Hematopoietic multipotent progenitor cell treated with erythropoietin and hydrocortisone succinate and interleukin-3 and kit ligand, for 15 days (in vitro differentiated cells): ENCODE results near the gene CACNA2D4.

Experiments
- DNase-seq: peaks from one replicate; pipeline ENCODE4 v3.0.0-alpha.2; 2015; ENCODE audit warnings: low spot score

The CACNA2D4 gene

DNA sequence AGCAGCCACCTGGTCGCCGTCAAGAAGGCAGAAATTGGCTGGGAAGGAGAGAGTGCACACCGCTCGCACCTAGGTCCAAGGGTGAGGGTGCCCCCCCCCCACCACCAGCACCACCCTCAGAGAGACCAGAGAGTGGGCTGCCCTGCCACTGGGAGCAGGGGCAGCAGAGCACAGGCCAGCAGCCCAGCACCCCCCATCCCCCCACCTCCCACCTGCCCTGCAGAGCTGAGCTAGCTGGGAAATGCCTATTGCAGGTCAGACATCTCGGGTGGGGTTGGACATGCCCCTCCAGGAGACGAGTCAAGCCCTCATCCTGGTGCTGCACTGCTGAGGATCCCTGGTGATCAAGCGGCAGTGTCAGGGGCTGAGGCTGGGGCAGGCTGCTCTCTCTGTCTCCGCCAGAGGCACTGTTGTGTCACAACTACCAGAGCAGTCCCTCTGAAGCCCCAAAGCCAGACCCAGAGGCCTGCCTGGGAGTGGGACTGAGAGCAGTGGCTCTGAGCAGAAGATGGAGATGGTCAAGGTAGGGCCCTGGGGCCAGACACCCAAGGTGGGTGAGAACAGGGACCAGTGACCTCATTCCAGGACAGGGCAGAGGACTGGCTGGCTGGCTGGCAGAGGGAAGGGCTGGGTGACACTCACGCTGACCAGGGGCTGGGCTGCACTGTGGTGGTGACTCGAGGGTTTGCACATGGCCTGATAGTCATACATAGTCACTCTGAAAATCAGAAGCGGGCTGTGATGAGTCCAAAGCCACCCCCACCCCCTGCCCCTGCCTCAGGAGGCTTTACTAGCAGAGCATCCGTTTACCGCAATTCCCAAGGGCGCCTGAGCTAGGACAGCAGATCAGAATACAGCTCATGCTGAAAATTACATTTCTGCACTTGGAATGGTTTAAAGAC, 117.8 kb downstream of the CACNA2D4 start:
- DNase-seq = peak; percentile 25

DNA sequence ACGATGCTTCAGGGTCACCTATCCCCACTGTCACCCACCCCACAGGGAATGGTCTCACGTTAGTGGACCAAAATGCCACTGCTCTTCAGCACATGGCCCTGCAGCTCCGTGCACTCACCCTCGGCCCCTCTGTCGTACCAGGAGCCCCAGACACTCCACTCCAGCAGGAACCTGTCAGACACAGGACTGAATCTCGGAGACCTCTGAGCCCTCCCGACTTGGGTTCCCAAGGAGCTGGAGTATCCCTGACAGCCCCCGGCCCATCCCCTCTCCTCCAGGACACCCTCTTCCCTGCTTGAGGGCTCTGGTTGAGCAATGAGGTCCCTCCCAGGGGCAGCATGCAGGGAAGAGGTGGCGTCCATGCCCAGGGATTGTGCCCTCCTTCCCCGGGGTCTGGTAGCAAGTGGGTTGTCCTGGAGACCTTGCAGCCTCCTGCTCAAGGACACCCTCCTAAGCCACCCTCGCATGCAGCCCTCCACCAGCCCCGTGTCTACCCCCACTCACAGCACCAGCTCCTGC, 118.5 kb downstream of the CACNA2D4 start:
- DNase-seq = no peak

DNA sequence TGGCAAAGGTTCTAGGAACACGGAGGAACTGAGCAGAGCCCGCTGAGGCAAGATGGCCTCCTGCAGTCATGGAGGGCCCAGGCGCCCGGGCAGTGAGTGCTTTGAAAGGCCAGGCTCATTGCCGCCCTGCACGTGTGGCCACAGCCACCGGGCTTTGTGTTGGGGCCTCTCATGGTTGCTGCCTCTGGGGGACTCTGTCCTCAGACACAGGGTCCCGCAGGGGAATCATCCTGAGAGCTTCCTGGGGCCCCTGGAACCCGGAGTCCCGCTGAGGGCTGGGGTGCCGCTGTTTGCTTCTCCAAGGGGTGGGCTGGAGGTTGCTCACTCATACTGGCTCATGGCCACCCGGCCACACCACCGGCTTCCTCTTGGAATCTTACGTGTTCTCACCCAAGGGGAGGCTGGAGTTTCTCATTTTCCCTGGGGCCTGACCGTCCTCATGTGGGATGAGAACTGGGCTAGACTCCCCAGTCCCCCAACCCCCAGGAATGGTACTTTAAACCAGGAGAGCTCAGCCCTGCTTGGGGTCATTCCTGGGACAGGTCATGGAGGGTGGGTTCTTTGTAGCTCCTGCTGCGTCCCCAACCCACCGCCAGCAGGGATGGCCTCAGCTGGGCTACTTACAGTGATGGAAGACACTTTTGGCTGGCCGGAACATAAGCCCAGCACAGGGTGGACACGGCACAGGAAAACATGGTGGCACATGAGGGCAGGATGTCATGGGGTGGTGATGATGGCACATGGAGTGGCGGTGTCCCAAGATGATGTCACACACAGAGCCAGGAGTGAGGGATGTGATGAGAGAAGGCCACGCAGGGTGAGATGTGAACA, 119.2 kb downstream of the CACNA2D4 start:
- DNase-seq = no peak

DNA sequence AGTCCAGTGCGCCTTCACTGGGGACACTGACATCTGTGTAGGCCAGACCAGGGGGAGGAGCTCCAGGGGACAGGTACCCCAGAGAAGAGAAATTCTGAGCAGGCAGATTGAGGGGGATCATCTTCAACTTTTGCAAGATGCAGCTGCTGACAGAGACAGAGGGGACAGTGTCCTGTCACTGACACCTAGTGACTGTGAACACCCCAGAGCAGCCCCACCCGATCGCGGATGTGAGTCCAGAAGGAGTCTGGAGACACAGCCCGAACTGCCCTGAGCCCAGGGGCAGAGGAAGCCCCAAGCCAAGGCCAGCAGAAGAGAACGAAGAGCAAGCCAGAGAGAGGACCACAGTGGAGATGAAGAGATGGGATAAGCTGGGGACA, 119.8 kb downstream of the CACNA2D4 start:
- DNase-seq = no peak

DNA sequence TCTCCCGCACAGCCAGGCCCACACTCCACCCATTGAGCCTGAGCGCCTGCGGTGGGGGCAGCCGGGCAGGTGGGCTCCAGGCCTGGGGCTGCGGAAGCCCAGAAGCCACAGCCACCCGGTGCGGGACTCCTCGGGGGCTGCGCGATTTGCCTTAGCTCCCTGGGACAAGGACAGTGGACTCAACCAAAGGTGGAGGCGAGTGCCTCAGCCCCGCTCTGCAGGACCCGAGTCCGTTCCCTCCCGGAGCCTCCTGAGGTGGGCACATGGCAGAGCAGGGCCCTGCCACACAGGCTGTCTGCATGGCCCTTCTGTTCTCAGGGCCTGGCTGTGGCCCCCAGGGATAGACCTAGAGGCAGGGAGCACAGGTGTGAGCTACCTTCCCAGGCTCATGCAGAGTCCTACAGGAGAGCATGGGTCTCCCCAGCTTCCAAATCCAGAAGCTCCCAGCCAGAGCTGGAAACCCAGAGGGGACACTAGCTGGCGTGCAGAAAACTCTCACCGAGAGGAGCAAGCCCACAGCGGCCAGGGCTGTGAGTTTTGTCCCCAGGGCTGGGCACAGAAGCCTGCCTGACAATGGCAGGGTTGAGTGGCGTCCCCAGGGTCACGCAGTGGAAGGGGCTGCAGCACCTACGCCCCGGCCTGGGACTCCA, 120.3 kb downstream of the CACNA2D4 start:
- DNase-seq = no peak

DNA sequence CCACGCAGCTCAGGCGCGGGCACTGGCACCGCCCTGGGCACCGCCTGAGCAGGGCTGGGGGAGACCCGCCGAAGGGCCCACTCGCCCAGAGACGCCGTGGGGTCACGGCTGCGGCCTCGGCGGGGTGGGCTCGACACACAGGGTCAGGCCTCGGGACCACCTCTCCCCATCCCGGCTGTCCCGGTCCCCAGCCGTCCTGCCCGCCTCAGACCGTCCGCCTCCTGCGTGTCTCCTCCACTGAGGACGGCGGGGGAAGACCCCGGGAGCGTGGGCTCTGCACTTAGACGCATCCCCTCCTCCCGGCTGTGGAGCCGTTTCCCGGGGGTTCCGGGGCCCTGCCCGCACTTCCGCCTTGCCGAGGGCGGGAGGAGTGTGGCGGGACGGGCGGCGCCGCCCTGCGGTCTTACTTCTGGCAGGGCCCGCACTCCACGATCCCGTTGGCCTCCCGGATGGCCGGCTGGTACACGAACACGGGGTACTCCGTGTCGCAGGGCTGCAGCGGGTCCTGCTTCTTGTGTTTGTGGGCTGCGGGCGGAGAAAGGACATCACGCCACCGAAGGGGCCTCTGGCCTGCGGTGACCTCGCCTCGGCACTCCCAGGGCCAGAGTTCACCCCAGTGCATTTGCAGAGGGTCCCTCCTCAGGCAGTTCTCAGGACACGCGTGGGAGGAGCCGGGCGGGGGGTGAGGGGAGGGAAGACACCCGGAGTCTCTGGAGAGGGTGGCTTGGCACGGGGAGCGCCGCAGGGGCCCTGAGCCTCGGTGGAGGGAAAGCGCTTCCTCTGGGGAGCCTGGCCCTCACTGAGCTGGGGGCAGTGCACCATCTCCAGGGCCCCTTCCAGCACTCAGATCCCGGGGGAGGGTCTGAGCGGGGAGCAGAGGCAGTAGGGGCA, 121.2 kb downstream of the CACNA2D4 start:
- DNase-seq = peak; percentile 63

DNA sequence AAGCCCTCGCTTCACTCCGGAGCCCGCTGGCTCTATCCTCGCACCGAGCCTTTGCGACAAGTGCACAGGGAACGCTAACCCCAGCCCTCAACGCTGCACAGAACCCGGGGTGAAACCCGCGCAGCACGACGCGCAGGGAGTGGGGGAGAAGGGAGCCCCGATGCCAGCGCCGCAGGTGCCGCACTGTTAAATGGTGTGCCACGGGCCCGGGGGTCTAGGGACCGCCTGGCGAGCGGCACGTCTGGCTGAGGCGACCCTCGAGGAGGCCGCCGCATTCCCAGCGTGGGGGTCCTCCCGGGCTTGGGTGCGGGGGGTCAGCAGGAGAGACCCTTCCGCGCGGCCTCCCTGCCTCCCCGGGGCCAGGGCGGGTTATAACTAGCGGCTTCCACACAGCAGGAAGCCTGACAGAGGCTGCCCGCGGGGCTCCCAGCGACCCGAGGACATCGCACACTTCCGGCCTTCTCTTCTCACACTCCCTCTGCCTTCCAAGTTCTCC, 121.9 kb downstream of the CACNA2D4 start:
- peak; percentile 59 for DNase-seq

DNA sequence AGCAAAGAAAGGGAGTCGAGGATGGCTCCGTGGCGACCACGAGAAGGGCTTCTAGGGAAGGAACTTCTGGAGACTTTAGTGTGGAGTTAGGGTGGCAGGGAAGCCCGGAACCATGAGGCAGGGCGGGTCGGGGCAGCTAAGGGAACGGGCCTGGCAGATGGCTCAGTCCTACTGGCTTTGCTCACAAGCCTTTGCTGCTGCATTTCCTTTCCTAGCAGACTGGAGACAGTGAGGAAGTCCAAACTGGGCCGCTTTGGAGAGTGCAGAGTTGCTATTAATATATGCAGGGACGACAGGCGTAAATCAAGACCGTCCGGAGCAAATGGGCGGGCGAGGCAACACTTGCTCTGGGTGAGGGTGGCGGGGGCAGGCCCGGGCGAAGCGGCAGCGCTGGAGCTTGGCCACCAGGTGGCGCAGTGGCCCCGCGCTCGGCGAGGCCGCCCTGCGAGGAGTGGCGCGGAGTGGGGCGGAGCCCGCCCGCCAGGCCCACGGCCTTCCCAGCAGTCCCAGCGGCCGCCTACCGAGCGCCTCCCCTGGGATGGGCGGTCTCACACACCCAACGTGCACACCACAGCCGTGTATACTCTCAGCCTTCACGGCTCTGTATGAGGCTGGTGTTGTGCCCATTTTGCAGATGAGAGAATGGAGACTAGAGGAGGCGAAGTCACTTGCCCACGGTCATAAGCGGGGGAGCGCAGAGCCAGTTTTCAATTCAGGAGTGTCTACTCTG, 122.5 kb downstream of the CACNA2D4 start:
- peak; percentile 95 for DNase-seq

DNA sequence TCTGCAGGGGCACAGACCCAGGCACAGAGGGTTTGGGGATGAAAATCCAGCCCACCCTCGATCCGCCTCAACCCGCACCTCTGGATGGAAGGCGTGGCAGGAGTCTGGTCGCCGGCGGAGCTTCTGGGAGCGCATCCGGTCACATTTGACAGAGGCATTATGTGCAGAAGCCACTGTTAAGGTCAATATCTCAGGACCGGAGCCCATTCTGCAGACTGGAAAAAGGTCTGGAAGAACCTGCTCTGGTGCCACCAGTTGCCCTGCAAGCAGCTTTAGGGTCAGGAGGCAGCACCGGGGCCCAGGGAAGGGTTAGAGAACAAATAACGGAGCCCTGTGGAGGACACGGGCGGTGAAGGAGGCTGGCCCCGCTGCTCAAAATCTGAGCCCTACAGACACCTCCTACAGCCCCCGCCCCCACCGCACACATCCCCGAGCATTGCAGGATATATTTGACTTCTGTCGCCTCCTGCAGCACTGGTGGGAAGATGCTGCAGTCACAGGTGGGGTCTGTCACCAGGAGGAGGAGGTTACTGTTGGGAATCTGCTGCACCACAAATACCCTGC, 123.1 kb downstream of the CACNA2D4 start:
- DNase-seq = no peak

DNA sequence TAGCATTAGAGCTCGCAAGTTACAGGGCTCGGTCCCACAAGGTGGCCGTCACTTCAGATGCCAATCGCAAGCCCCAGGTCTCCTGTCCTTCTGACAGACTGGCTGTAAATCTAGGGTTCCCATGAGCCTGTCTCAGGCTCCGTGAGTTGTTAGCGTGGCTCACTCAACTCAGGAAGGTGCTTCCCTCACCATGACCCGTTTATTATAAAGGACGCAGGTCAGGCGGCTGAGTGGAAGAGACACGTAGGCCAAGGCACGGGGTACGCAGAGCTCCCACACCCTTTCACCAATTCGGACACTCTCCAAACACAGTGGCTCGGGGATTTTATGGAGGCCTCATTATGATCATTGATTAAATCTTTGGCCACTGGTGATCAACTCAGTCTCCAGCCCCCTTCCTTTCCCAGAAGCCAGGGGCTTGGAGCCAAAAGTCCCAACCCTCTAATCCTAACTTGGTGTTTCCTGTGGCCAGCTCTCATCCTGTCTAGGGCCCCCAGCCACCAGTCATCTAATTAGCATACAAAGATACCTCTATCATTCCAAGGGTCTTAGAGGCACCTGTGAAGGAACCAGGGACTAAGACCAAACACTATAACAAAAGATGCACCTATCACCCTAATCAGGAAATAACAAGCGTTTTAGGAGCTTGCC, 123.9 kb downstream of the CACNA2D4 start:
- DNase-seq = no peak

DNA sequence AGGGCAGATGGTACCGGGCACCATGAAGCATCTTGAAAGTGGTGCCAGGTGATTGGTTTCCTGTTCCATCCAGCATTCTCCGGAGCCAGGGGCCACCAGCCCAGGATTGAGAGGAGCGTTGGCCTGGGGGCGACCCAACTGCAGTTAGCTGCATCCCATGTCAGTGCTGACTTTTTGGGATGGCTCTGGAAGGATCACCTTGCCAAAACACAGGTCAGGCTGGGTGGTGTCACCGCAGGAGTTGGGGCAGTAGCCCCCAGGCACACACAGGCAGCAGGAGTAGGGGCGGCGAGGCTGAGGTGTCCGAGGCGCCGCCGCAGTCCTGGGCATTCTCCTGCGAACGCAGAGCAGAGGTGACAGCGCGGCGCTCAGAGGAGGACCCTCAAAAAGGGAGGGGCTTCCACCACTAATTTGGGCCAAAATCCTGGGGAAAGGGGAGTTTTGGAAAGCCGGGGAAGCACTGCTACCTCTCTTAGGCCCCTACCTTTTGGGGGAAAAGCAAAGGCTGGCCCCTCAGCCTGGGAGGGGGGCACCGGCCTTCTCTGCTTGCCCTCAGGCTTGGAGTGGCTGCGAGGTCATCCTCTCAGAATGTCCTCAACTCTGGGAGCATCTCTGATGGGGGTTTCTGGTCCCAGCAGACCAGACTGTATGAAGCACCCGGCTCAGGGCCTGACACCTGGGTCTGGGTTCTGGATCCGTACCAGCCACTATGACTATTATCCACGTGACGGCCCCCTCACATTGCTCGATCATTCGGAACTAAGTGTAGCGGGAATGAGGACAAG, 124.8 kb downstream of the CACNA2D4 start:
- DNase-seq = no peak

DNA sequence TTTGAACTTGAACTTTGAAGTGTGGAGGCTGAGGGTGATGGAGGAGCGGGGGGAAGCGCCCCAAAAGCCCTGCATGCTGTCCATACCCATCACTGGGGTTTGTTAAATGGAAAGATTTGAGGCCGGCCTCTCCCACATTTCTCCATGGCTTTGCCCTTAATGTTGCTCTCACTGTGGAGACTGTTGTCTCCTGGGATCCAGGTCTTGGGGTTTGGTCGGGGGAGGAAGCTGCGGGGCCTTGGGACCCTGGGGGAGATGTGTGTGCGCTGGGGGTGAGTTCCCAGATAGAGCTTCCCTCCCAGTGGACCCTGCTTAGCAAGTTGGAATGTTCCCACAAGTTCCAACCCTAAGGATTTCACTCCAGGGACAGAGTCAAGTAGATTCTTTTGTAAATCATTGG, 126.0 kb downstream of the CACNA2D4 start:
- DNase-seq = no peak

DNA sequence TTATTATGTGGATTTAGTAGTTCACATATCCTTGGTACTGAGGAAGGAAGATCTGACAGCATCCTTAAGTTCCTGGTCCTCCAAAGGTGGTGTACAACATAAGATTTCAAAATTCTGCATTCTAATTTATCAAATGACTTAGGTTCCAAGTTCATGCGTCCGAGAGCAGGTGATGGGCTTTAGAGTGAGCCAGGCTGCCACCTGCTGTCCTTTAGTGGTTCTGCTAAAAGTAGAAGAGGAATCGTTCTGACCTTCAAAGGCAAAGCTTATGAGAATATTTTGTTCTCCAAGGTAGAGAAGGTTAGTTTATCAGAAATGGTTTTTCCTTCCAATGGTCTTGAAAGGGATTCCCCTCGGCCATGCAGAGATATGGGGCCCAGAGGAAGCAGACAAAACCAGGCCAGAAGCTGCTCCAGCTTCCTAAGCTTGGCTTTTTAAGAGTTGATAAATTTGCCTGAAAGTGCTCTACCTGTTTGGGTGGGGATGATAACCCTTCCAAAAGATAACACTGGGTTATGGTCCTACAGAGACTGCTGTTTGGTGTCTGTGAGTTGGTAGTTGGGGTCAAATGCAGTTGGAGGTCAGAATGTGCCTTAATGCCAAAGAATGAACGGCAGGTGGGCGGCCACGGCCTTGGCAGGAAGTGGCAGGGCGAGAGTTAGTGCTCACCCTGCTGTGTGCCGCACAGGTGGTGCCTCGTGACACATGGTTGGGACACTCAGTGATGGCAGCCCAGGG, 127.2 kb downstream of the CACNA2D4 start:
- peak; percentile 82 for DNase-seq

DNA sequence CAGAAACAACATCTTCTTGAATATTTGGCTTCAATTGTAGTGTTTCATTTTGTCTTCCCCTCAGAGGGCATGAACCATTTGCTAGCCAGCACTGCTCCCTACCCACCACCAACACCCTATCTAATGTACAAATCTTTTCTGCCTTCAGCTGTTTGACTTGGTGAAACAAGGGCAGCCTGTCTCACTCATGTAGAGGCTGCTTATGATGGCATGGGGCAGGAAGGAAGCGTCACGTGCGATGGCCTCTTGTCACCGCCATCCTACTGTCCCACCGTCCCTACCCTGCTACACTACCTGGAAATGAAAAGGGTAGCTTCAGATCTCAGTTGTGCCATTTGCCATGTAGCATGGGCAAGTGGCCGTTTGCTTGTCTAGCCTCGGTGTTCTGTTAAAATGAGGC, 128.0 kb downstream of the CACNA2D4 start:
- no peak for DNase-seq

DNA sequence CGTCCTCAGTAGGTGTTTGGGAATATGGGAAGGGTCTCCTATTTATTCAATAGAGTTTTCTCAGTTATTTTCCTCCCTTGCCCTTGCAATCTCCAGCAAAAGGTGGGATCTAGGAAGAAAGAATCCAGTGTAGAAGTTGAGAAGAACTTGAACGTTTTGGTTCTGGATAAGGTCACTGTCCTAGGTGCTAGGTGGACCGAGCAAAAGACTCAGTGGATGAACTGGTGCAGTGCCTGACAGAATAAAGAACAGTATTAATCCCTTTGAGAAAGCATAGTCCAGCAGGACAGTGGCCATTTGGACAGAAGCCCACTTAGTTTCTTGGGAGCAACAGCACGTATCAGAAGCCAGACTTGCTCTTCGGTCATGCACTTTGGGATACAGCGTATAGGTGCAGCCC, 130.7 kb downstream of the CACNA2D4 start:
- DNase-seq = no peak

DNA sequence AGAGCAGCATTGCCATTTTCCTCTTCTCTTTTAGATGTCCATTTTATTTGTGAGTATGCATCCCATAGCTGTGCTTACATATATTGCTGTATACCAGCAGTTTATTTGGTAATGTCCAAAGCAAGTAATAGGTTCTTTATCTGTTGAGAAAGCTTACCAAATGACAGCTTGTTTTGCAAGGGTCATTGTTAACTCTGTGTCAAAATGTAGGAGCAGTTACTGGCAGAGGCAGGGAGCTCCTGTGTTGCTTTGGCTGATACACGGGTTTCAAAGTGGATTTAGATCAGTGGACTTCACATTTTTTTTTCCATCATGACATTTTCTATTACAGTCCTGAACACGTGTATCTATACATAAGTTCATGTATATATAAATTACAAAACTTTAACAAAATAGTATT, 136.2 kb downstream of the CACNA2D4 start:
- no peak for DNase-seq

DNA sequence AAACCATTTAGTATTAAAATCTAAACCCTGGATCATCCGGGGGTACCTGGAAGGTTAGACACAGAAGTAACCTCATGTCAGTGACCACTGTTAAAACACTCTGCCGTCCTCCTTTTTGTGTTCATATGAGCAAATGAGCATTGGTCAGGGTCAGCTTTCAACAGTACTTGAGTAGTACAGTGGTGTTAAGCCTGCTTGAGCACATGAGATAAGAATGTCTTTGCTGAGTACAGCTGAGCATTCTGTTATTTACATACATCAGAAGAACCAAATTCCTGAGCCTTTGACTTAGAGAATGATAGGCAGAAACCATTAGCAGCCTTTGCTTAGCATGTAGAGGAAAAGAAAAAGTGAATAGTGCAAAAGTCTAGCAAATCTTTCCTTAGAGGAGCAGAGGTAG, 136.7 kb downstream of the CACNA2D4 start:
- no peak for DNase-seq

DNA sequence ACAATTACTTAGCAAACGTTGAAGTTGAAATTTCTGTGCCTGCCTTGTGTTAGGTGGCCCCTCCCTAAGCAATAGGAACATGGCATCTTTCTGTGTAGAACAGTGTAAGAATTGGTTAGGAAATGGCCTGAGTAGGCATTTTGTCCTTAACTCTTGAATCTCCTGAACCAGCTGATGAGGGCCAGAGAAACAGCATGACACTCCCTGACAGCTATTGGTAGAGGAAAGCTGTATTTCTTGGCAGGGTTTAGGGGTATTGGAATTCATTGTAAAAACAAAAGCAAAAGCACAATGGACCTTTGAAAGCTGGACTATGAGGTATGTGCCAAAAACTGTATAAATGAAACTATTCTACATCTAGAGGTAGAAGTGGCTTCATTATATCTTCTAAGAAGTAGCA, 138.7 kb downstream of the CACNA2D4 start:
- DNase-seq = no peak
